Femur (tissue), 1 donor: ENCODE data around the gene IL9.
A peak's percentile ranks its signal among the peaks of the same experiment; 100 is the strongest.

Experiments used
- DNase-seq: peaks from one replicate; pipeline ENCODE4 v3.0.0-alpha.2; 2017

Gene IL9

GRCh38 chr5:135895474-135896006, at the start of gene IL9:
TSS of gene IL9 (minus strand) at chr5:135895841. CDS start at chr5:135895816, 25 bp downstream.
- DNase-seq = no peak

GRCh38 chr5:135944967-135945560, 49.4 kb upstream of the IL9 start:
- peak; percentile 55 for DNase-seq

- no peak for DNase-seq
Measured at GRCh38 chr5:135944564-135944963, 48.9 kb upstream of the IL9 start.

- no peak for DNase-seq
Measured at GRCh38 chr5:135942202-135942771, 46.6 kb upstream of the IL9 start.

- no peak for DNase-seq
Measured at GRCh38 chr5:135941711-135942110, 46.1 kb upstream of the IL9 start.

- DNase-seq = no peak
Measured at GRCh38 chr5:135937245-135937911, 41.7 kb upstream of the IL9 start.

GRCh38 chr5:135934939-135935338, 39.3 kb upstream of the IL9 start:
- no peak for DNase-seq

- DNase-seq = no peak
Measured at GRCh38 chr5:135930949-135931295, 35.3 kb upstream of the IL9 start.

- no peak for DNase-seq
Measured at GRCh38 chr5:135930029-135930948, 34.6 kb upstream of the IL9 start.

- DNase-seq = no peak
Measured at GRCh38 chr5:135921388-135921787, 25.7 kb upstream of the IL9 start.

GRCh38 chr5:135920199-135920598, 24.6 kb upstream of the IL9 start:
- no peak for DNase-seq

GRCh38 chr5:135916638-135917263, 21.1 kb upstream of the IL9 start:
- DNase-seq = no peak

GRCh38 chr5:135915466-135916001, 19.9 kb upstream of the IL9 start:
- no peak for DNase-seq

GRCh38 chr5:135913713-135914626, 18.3 kb upstream of the IL9 start:
- no peak for DNase-seq

- DNase-seq = no peak
Measured at GRCh38 chr5:135905144-135905543, 9.5 kb upstream of the IL9 start.

- no peak for DNase-seq
Measured at GRCh38 chr5:135901633-135902032, 6.0 kb upstream of the IL9 start.

GRCh38 chr5:135900276-135900675, 4.6 kb upstream of the IL9 start:
- DNase-seq = no peak

- no peak for DNase-seq
Measured at GRCh38 chr5:135898651-135899050, 3.0 kb upstream of the IL9 start.

- DNase-seq = no peak
Measured at GRCh38 chr5:135894789-135895188, 852 bp downstream of the IL9 start.

- DNase-seq = no peak
Measured at GRCh38 chr5:135894276-135894675, 1.4 kb downstream of the IL9 start.

GRCh38 chr5:135891791-135892190, 3.9 kb downstream of the IL9 start:
- no peak for DNase-seq
